Thoracic aorta (tissue), 2 donors: ENCODE data around the gene PDE3B. TPM values are rescaled to one million over a fixed set of nuclear protein-coding genes. Genes with fewer than 3 reads are reported as not detected.
"Not testable (repeated sequence)": the region's sequence is repeated elsewhere in the genome, so short reads cannot be mapped to it uniquely, and the experiment has no call there.

Source experiments
- ATAC-seq: fragments of 150-250 bp; one replicate; pipeline ENCODE4 v1.8.0; 2017; ENCODE audit warnings: low read depth; ENCODE audit not compliant: insufficient number of reproducible peaks, low FRiP score
- DNase-seq: peaks from one replicate; pipeline ENCODE4 v3.0.0-alpha.2; 2020; ENCODE audit warnings: low spot score
- H3K27ac ChIP-seq, 2 donors: fragments of 200-600 bp; sonication (generic); 1 replicate in 1 of 2; 2 replicates in 1 of 2; pipeline ENCODE4 v1.5.1; 2016; ENCODE audit warnings: mild to moderate bottlenecking in 2 of 2, moderate library complexity in 2 of 2
- H3K27me3 ChIP-seq: fragments of 200-600 bp; sonication (generic); replicated peaks from 2 replicates; pipeline ENCODE4 v1.6.0; 2016; ENCODE audit warnings: mild to moderate bottlenecking; ENCODE audit not compliant: insufficient read depth
- H3K36me3 ChIP-seq: fragments of 200-600 bp; sonication (generic); one replicate; pipeline ENCODE4 v1.5.1; 2016
- H3K4me1 ChIP-seq, 2 donors: fragments of 200-600 bp; sonication (generic); 1 replicate in 1 of 2; 2 replicates in 1 of 2; pipeline versions ENCODE4 v1.5.1 to v1.6.0; 2016; ENCODE audit warnings: low read depth in 2 of 2, mild to moderate bottlenecking in 1 of 2; ENCODE audit not compliant: control insufficient read depth in 1 of 2
- H3K4me3 ChIP-seq: fragments of 200-600 bp; sonication (generic); 2 replicates; pipeline ENCODE4 v1.5.1; 2016; ENCODE audit warnings: mild to moderate bottlenecking
- H3K9me3 ChIP-seq: fragments of 200-600 bp; sonication (generic); 2 replicates; pipeline ENCODE4 v1.5.1; 2016
- CTCF ChIP-seq: fragments of 200-600 bp; sonication (generic); IDR thresholded peaks from one replicate; pipeline ENCODE4 v1.5.1; 2019; ENCODE audit warnings: antibody characterized with exemption
- total RNA-seq, 2 donors: library from RNA; depleted of rRNA; stranded (reverse); fragments of >200 nt; gene quantifications; one replicate each; pipeline versions ENCODE4 v1.1.0 to v1.2.3, GENCODE V29; 2016

Gene PDE3B
- total RNA-seq, 2 donors from 2014 or later, result 21.6 to 24.0 TPM

GRCh38 chr11:14705067-14705466 lies 61.5 kb downstream of the PDE3B start:
- Histone ChIP-seq H3K4me1 (peaks cover 0 to 4% of the 10 kb centered on the region in 2 donors), H3K9me3 (peaks cover 9% of the 10 kb centered on the region), H3K36me3 (no peaks in the 10 kb centered on the region), H3K27ac (no peak overlapping the region), H3K4me3 (no peak overlapping the region), H3K27me3 (no peaks in the 10 kb centered on the region)
- ATAC-seq (no peak), DNase-seq (no peak)
- TF ChIP-seq CTCF, result no peak

- Histone ChIP-seq H3K27me3 (no peaks in the 10 kb centered on the region), H3K4me3 (no peak overlapping the region), H3K36me3 (no peaks in the 10 kb centered on the region), H3K27ac (no peak overlapping the region), H3K4me1 (no peaks in the 10 kb centered on the region), H3K9me3 (no peaks in the 10 kb centered on the region)
- ATAC-seq (no peak), DNase-seq (no peak)
- TF ChIP-seq CTCF, result no peak
These were observed 70.1 kb downstream of the PDE3B start for GRCh38 chr11:14713496-14714244.

GRCh38 chr11:14715669-14716068 lies 72.1 kb downstream of the PDE3B start:
- not testable (repeated sequence) for H3K9me3 ChIP-seq, H3K36me3 ChIP-seq, H3K27ac ChIP-seq, H3K4me3 ChIP-seq, DNase-seq, H3K27me3 ChIP-seq, ATAC-seq, H3K4me1 ChIP-seq

GRCh38 chr11:14722496-14722895 lies 78.9 kb downstream of the PDE3B start:
- ATAC-seq (no peak), DNase-seq (no peak)
- peaks cover 0 to 4% of the 10 kb centered on the region in 2 donors for H3K4me1 ChIP-seq
- no peaks in the 10 kb centered on the region for H3K36me3 ChIP-seq
- peak overlapping the region; percentile 48 for H3K4me3 ChIP-seq
- no peaks in the 10 kb centered on the region for H3K27me3 ChIP-seq
- no peak for TF ChIP-seq CTCF
- no peaks in the 10 kb centered on the region for H3K9me3 ChIP-seq
- peak overlapping the region; percentile 10 to 58 for H3K27ac ChIP-seq

- no peaks in the 10 kb centered on the region for H3K9me3 ChIP-seq
- H3K27me3 ChIP-seq, result no peaks in the 10 kb centered on the region
- peaks cover 0 to 4% of the 10 kb centered on the region in 2 donors for H3K4me1 ChIP-seq
- TF ChIP-seq CTCF, result no peak
- no peaks in the 10 kb centered on the region for H3K36me3 ChIP-seq
- ATAC-seq (no peak), DNase-seq (no peak)
- H3K4me3 ChIP-seq, result no peak overlapping the region
- no peak overlapping the region for H3K27ac ChIP-seq
These were observed 81.5 kb downstream of the PDE3B start for GRCh38 chr11:14725150-14725549.

GRCh38 chr11:14727215-14727614 lies 83.6 kb downstream of the PDE3B start:
- DNase-seq, result no peak
- Histone ChIP-seq H3K9me3 (no peaks in the 10 kb centered on the region), H3K4me1 (peaks cover 0 to 4% of the 10 kb centered on the region in 2 donors), H3K27me3 (no peaks in the 10 kb centered on the region), H3K4me3 (no peak overlapping the region), H3K36me3 (no peaks in the 10 kb centered on the region), H3K27ac (no peak overlapping the region)
- ATAC-seq, result no peak
- no peak for TF ChIP-seq CTCF
